NK-92 (cell line): ENCODE data around the gene KMT2C.
"Not testable (repeated sequence)": the region's sequence is repeated elsewhere in the genome, so short reads cannot be mapped to it uniquely, and the experiment has no call there.

Experiments used
- DNase-seq: peaks from one replicate; lab custom pipeline; 2025; ENCODE audit not compliant: unreplicated experiment; lab: John Stamatoyannopoulos, UW

Gene KMT2C

GRCh38 chr7:152362128-152362926 is 73.5 kb downstream of the KMT2C start:
- DNase-seq, result no peak

- no peak for DNase-seq
Observed at GRCh38 chr7:152355474-152356057, 80.2 kb downstream of the KMT2C start.

DNA sequence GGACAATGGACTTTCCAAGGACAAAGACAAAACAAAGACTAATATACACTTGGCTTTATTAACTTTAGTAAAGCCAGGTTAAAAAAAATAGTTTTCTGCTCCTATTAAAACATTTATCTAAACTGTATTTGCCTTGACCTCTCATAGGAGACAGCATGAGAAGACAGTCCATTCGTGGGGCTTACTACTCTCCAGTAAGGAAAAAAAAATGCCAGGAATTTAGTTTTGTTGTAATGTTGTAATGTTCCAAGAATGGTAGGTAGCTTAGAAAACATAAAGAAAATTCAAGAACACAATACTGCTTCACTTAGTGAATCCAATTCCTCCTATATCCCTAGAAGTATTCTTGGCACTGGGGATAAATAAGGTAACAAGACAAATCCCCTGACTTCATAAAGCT is 81.7 kb downstream of the KMT2C start:
- no peak for DNase-seq

GRCh38 chr7:152353281-152353680 is 82.5 kb downstream of the KMT2C start:
- DNase-seq, result not testable (repeated sequence)

GRCh38 chr7:152351747-152352146 is 84.1 kb downstream of the KMT2C start:
- DNase-seq, result not testable (repeated sequence)

DNA sequence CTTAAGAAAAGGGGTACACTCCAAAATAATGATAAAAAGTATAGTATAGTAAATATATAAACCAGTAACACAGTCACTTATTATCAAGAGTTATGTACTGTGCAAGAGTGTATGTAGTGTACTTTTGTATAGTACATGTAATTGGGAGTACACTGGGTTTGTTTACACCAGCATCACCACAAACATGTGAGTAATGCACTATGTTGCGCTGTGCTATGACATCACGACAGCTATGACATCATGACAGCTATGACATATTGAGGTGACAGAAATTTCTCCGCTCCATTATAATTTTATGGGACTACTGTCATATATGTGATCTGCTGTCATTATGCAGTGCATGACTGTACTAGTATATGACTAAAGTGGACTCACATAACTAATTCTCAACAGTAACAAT is 84.6 kb downstream of the KMT2C start:
- no peak for DNase-seq

DNA sequence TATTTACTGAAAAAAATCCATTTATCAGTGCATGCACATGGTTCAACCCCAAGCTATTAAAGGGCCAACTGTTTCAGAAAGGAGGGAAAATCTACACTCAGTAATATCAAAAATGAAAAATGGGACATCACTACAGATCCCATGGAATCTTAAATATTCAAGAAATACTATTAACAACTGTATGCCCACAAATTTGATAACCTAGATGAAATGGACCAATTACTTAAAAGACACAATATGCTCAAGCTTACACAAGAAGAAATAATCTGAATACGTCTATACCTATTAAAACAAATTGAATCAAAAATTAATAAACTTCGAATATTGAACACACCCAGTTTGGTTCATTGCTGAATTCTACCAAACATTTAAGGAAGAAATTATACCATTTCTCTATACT is 87.9 kb downstream of the KMT2C start:
- DNase-seq, result no peak

GRCh38 chr7:152344253-152344652 is 91.5 kb downstream of the KMT2C start:
- DNase-seq, result no peak

DNA sequence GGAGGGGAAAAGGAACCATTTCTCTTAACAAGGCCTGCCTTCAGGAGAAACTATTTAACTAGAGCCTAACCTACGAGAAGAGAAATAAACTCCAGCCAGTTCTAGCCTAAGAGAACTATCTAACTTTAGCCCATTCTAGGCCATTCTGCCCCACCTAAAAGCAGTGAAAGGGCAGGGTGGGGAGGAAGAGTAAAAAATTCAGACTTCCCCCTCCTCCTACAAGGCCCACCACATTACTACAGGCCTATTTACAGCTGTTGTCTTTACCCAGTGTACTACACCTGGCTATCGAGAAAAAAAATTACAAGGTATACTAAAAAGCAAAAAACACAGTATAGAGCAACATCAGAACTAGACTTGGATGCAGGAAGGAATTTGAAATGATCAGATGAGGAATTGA is 93.0 kb downstream of the KMT2C start:
- DNase-seq, result no peak

DNA sequence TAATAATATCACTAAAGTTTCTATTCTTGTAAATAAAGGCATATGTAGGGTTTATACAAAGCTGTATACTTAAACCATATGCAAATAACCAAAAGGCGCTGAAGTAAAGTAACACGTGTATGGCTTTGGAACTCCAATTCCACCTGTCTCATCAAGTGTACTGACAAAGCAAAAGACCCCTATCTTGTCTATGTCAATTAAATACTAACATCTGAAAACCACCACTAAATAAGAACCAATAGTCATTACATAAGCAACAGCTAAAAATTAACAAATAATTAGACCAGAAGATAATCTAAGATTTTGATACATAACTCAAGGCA is 93.9 kb downstream of the KMT2C start:
- DNase-seq, result no peak

- DNase-seq, result no peak
Observed at GRCh38 chr7:152341039-152341913, 94.5 kb downstream of the KMT2C start.

GRCh38 chr7:152340161-152340560 is 95.6 kb downstream of the KMT2C start:
- DNase-seq, result no peak

DNA sequence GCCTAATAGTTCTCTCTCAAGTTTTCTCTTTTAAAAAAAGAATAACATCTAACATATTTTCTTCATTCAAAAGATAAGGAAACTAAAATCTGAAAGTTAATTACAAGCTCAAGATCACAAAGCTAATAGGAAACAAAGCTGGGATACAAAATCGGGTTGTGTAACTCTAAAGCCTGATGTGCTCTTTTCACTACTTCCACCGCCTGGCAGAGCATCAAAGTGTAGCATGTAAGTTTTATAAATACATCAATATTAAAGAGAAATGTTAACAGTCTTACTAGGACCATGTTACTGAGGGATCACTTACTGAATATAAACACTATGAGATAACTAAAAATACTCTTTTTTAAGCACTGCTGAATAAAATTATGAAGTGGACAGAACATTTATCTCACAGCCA is 97.2 kb downstream of the KMT2C start:
- DNase-seq, result no peak

- DNase-seq, result no peak
Observed at GRCh38 chr7:152336754-152337368, 98.9 kb downstream of the KMT2C start.

- DNase-seq, result no peak
Observed at GRCh38 chr7:152335900-152336571, 99.8 kb downstream of the KMT2C start.

DNA sequence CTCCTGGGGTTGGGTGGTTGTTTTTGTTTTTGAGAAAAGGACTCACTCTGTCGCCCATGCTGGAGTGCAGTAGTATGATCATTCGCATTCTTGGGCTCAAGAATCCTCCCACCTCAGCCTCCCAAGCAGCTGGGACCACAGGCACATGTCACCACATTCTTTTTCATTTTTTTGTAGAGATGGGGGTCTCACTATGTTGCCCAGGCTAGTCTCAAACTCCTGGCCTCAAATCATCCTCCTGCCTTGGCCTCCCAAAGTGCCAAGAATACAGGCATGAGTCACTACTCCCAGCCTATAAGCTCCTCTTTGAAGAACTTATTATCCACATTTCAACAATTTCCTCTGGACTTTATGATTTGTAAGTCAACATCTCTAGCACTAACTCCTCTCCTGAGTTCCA is 102.7 kb downstream of the KMT2C start:
- no peak for DNase-seq

- no peak for DNase-seq
Observed at GRCh38 chr7:152330827-152331226, 105.0 kb downstream of the KMT2C start.

DNA sequence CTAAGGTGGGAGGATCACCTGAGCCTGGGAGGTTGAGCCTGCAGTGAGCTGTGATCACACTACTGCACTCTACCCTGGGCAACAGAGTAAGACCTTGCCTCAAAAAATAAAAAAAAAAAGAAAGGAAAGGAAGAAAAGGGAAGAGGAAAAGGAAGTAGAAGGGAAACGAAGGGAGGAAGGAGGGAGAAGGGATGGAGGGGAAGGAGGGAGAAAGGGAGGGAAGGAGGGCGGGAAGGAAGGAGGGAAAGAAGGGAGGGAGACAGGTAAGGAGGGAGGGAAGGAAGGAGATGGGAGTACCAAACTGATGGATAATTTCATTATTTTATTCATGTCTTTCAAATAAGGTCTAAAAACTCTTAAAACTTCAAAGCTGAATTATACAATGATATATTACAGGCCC is 106.3 kb downstream of the KMT2C start:
- no peak for DNase-seq

- no peak for DNase-seq
Observed at GRCh38 chr7:152328234-152328633, 107.6 kb downstream of the KMT2C start.

GRCh38 chr7:152315845-152316244 is 120.0 kb downstream of the KMT2C start:
- DNase-seq, result no peak
